BLaER1 (cell line): Measurements from ENCODE around the gene PNCK.
"Not testable (repeated sequence)": the region's sequence is repeated elsewhere in the genome, so short reads cannot be mapped to it uniquely, and the experiment has no call there.

ENCODE experiments used
- H3K27ac ChIP-seq: shearing (Covaris generic); formaldehyde crosslinking; 2 replicates; pipeline ENCODE4 v1.8.1; 2022
- H3K27me3 ChIP-seq: shearing (Covaris generic); formaldehyde crosslinking; 2 replicates; pipeline ENCODE4 v1.8.1; 2022
- H3K36me3 ChIP-seq: shearing (Covaris generic); formaldehyde crosslinking; 2 replicates; pipeline ENCODE4 v1.8.1; 2022
- H3K4me1 ChIP-seq: shearing (Covaris generic); formaldehyde crosslinking; 2 replicates; pipeline ENCODE4 v1.8.1; 2022
- H3K4me2 ChIP-seq: shearing (Covaris generic); formaldehyde crosslinking; 2 replicates; pipeline ENCODE4 v1.8.1; 2022
- H3K4me3 ChIP-seq: shearing (Covaris generic); formaldehyde crosslinking; 2 replicates; pipeline ENCODE4 v1.8.1; 2022
- H3K9ac ChIP-seq: shearing (Covaris generic); formaldehyde crosslinking; 2 replicates; pipeline ENCODE4 v1.8.1; 2022
- H3K9me3 ChIP-seq: shearing (Covaris generic); formaldehyde crosslinking; 2 replicates; pipeline ENCODE4 v1.8.1; 2022
- H4K20me1 ChIP-seq: shearing (Covaris generic); formaldehyde crosslinking; 2 replicates; pipeline ENCODE4 v1.8.1; 2022
- Cebpa-rat ChIP-seq: shearing (Covaris generic); IDR thresholded peaks from 2 replicates; pipeline ENCODE4 v1.8.1; 2022

PNCK gene

DNA sequence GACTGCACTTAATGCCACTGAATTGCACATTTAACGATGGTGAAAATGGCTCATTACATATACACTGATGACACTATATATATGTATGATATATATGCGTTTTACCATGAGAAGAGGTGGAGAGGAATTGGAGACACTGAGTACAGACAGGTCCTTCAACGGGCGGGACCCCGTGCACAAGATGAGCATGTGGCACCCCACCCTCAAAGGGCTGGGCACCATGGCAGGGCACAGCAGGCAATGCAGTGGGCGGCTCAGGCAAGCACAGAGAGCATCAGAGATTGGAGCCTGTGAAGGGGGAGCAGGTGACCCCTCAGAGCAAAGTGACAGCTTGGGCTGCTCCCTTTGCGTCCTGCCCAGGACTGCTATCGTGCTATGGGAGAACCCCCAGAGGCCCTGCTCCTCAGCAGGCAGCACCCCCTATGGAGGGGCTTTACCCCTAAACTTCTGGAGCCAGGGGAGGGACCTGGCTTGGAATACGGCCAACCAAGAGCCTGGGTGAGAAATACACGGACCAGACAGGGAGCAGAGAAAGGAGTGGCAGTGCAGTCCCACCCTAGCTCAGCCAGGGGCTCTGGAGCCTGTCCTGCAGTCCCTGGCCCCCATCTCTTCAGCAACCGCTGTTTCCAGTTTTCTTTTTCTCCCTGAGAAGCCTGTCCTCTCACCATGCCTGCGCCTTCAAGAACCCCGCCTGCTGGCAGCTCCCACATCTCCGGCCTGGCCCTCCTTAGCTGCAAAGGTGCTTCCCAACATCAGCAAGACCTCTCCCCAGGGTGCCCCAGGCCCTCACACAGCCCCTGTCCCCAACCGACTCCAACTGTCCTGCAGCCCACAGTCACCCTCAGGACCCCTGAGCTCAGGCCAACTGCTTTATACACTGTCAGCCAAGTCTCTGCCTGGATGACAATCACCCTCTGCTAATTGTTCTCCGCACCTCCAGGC is 24.6 kb upstream of the PNCK start:
- Histone ChIP-seq H3K27ac (no peak overlapping the region), H3K4me2 (no peak overlapping the region), H3K27me3 (peaks cover 70% of the 10 kb centered on the region), H3K36me3 (peaks cover 70% of the 10 kb centered on the region), H3K9ac (no peak overlapping the region), H3K4me3 (no peak overlapping the region), H3K9me3 (no peaks in the 10 kb centered on the region), H4K20me1 (peaks cover 83% of the 10 kb centered on the region), H3K4me1 (peaks cover 23% of the 10 kb centered on the region)
- TF ChIP-seq Cebpa-rat, result no peak

- peaks cover 34% of the 10 kb centered on the region for H3K4me1 ChIP-seq
- peaks cover 59% of the 10 kb centered on the region for H3K27me3 ChIP-seq
- not testable (repeated sequence) for H3K9ac ChIP-seq, H3K4me3 ChIP-seq, H3K27ac ChIP-seq, H3K9me3 ChIP-seq, H3K4me2 ChIP-seq
- H3K36me3 ChIP-seq, result peaks cover 59% of the 10 kb centered on the region
- H4K20me1 ChIP-seq, result peaks cover 83% of the 10 kb centered on the region
These were observed 23.5 kb upstream of the PNCK start for GRCh38 chrX:153696986-153697722.

- not testable (repeated sequence) for H3K4me2 ChIP-seq, H3K9me3 ChIP-seq, H3K4me3 ChIP-seq, H3K27ac ChIP-seq, H3K9ac ChIP-seq
- peaks cover 37% of the 10 kb centered on the region for H3K4me1 ChIP-seq
- H4K20me1 ChIP-seq, result peaks cover 83% of the 10 kb centered on the region
- H3K36me3 ChIP-seq, result peaks cover 54% of the 10 kb centered on the region
- H3K27me3 ChIP-seq, result peaks cover 53% of the 10 kb centered on the region
These were observed 22.9 kb upstream of the PNCK start for GRCh38 chrX:153696538-153696937.

DNA sequence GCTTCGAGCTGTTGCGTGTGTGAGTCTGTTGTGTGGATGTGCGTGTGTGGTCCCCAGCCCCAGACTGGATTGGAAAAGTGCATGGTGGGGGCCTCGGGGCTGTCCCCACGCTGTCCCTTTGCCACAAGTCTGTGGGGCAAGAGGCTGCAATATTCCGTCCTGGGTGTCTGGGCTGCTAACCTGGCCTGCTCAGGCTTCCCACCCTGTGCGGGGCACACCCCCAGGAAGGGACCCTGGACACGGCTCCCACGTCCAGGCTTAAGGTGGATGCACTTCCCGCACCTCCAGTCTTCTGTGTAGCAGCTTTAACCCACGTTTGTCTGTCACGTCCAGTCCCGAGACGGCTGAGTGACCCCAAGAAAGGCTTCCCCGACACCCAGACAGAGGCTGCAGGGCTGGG is 22.5 kb upstream of the PNCK start:
- no peak for TF ChIP-seq Cebpa-rat
- H3K9ac ChIP-seq, result no peak overlapping the region
- peaks cover 49% of the 10 kb centered on the region for H3K27me3 ChIP-seq
- no peak overlapping the region for H3K4me2 ChIP-seq
- H3K4me1 ChIP-seq, result peaks cover 33% of the 10 kb centered on the region
- H3K4me3 ChIP-seq, result no peak overlapping the region
- no peak overlapping the region for H3K27ac ChIP-seq
- no peaks in the 10 kb centered on the region for H3K9me3 ChIP-seq
- peaks cover 50% of the 10 kb centered on the region for H3K36me3 ChIP-seq
- H4K20me1 ChIP-seq, result peaks cover 83% of the 10 kb centered on the region

GRCh38 chrX:153694687-153695270 is 21.2 kb upstream of the PNCK start:
- H3K36me3 ChIP-seq, result peaks cover 39% of the 10 kb centered on the region
- H3K4me3 ChIP-seq, result no peak overlapping the region
- H4K20me1 ChIP-seq, result peaks cover 78% of the 10 kb centered on the region
- H3K9ac ChIP-seq, result no peak overlapping the region
- H3K4me1 ChIP-seq, result peaks cover 29% of the 10 kb centered on the region
- H3K9me3 ChIP-seq, result peaks cover 12% of the 10 kb centered on the region
- H3K27me3 ChIP-seq, result peaks cover 40% of the 10 kb centered on the region
- no peak for TF ChIP-seq Cebpa-rat
- no peak overlapping the region for H3K4me2 ChIP-seq
- no peak overlapping the region for H3K27ac ChIP-seq

GRCh38 chrX:153694256-153694655 is 20.6 kb upstream of the PNCK start:
- H3K4me2 ChIP-seq, H3K4me3 ChIP-seq, H3K27ac ChIP-seq, H3K9ac ChIP-seq: not testable (repeated sequence)
- peaks cover 34% of the 10 kb centered on the region for H3K36me3 ChIP-seq
- peaks cover 39% of the 10 kb centered on the region for H3K27me3 ChIP-seq
- peaks cover 30% of the 10 kb centered on the region for H3K4me1 ChIP-seq
- peaks cover 16% of the 10 kb centered on the region for H3K9me3 ChIP-seq
- peaks cover 77% of the 10 kb centered on the region for H4K20me1 ChIP-seq

DNA sequence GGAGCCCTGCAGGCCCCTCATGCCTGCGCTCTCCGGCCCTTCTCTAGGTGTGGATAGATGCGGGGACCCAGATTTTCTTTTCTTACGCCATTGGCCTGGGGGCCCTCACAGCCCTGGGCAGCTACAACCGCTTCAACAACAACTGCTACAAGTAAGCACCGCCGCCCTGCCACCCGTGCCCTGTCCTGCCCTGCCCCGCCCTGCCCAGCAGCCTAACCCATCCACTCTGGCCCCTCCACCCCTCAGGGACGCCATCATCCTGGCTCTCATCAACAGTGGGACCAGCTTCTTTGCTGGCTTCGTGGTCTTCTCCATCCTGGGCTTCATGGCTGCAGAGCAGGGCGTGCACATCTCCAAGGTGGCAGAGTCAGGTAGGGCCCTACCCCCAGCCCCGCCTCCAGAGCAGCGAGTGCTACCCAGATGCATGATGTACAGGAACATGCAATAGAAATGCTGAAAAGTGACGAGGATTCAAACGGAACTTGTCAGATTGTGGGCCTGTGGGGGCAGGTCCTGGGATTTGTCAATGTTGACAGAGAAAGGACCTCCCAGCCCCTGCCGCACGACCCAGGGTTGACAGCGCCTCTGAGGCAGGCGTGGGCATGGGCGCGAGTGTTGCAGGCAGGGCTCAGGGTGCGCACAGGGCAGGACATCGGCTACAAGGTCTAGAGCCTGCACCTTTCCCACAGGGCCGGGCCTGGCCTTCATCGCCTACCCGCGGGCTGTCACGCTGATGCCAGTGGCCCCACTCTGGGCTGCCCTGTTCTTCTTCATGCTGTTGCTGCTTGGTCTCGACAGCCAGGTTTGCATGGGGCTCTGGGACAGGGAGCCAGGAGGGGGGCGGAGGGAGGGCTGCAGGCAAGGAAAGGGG is 19.8 kb upstream of the PNCK start:
- H3K4me1 ChIP-seq, result peaks cover 30% of the 10 kb centered on the region
- H3K9ac ChIP-seq, result no peak overlapping the region
- no peak overlapping the region for H3K27ac ChIP-seq

GRCh38 chrX:153692611-153693156 is 19.1 kb upstream of the PNCK start:
- TF ChIP-seq Cebpa-rat, result no peak
- Histone ChIP-seq H3K27me3 (peaks cover 31% of the 10 kb centered on the region), H3K36me3 (peaks cover 20% of the 10 kb centered on the region), H3K4me1 (peaks cover 30% of the 10 kb centered on the region), H3K9me3 (peaks cover 16% of the 10 kb centered on the region), H3K4me3 (no peak overlapping the region), H3K27ac (no peak overlapping the region), H3K9ac (no peak overlapping the region), H4K20me1 (peaks cover 61% of the 10 kb centered on the region), H3K4me2 (peak overlapping the region; percentile 49)

More for the DNA sequence above, 19.8 kb upstream of the PNCK start:
- Histone ChIP-seq H3K27me3 (peaks cover 36% of the 10 kb centered on the region), H3K4me2 (peak overlapping the region; percentile 49; the same call in 1 of the 2 replicates), H3K36me3 (peaks cover 26% of the 10 kb centered on the region), H3K9me3 (peaks cover 16% of the 10 kb centered on the region), H4K20me1 (peaks cover 69% of the 10 kb centered on the region), H3K4me3 (no peak overlapping the region)
- no peak for TF ChIP-seq Cebpa-rat

DNA sequence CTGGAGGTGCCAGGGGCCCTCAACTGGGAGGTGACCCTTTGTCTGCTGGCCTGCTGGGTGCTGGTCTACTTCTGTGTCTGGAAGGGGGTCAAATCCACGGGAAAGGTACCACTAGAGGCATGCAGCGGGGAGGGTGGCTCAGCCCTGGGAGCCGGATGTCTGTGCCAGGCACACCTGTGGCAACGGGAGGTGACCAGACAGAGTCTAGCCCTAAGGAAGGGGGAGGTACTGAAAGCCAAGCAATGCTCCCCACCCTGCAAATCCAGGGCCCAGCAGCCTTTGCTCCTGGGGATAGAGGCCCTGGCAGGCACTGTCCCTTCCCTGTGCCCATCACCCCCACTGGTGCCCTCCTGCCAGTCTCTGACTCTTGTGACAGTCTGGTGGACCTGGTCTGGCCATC is 18.4 kb upstream of the PNCK start:
- Histone ChIP-seq H3K4me2 (peak overlapping the region; percentile 49), H4K20me1 (peaks cover 54% of the 10 kb centered on the region), H3K9me3 (peaks cover 16% of the 10 kb centered on the region), H3K4me1 (peaks cover 30% of the 10 kb centered on the region), H3K9ac (no peak overlapping the region), H3K36me3 (peaks cover 14% of the 10 kb centered on the region), H3K27me3 (peaks cover 26% of the 10 kb centered on the region), H3K27ac (no peak overlapping the region), H3K4me3 (no peak overlapping the region)
- no peak for TF ChIP-seq Cebpa-rat

- H3K9ac ChIP-seq, H3K4me3 ChIP-seq, H3K27ac ChIP-seq, H3K36me3 ChIP-seq: not testable (repeated sequence)
- H3K4me1 ChIP-seq, result peaks cover 30% of the 10 kb centered on the region
- H3K4me2 ChIP-seq, result peak overlapping the region; percentile 49; the same call in 1 of the 2 replicates
- H3K9me3 ChIP-seq, result peaks cover 21% of the 10 kb centered on the region
- H4K20me1 ChIP-seq, result peaks cover 46% of the 10 kb centered on the region
- H3K27me3 ChIP-seq, result peaks cover 20% of the 10 kb centered on the region
These were observed 17.6 kb upstream of the PNCK start for GRCh38 chrX:153691032-153691827.
